IMR-90 (cell line): ENCODE results near the gene ANK3. TPM values are rescaled to one million over a fixed set of nuclear protein-coding genes. Genes with fewer than 3 reads are reported as not detected.

Experiments
- ATAC-seq: fragments of 200-7000 bp; cut with Tn5 transposase; 2 replicates; pipeline ENCODE4 v1.9.1; 2020; ENCODE audit warnings: low read depth, mild to moderate bottlenecking, moderate library complexity
- BruUV-seq: library from RNA; stranded (reverse); fragments of 400-500 nt; replicated peaks from 2 replicates; lab custom pipeline; 2021; lab: Mats Ljungman, UMichigan
- CTCF ChIA-PET: fragments of 300-600 bp; formaldehyde crosslinking; extraction: SDS; loops from one replicate; lab custom pipeline; 2021; ENCODE audit warnings: antibody characterized with exemption; lab: Yijun Ruan, JAX
- POLR2A ChIA-PET: fragments of 300-600 bp; sonication (Branson Sonifier 250); formaldehyde crosslinking; loops from one replicate; lab custom pipeline; 2022; ENCODE audit warnings: antibody characterized with exemption; ENCODE audit not compliant: unreplicated experiment; lab: Charles Lee
- DNase-seq: peaks from one replicate; pipeline ENCODE4 v3.0.0; 2013
- H2AFZ ChIP-seq: replicated peaks from 2 replicates; pipeline ENCODE3; 2013; ENCODE audit warnings: low read length, mild to moderate bottlenecking; ENCODE audit not compliant: poor library complexity
- H2AK5ac ChIP-seq: 2 replicates; pipeline ENCODE4 v1.6.1; 2013; ENCODE audit warnings: low read depth, low read length, inconsistent platforms
- H2AK9ac ChIP-seq: replicated peaks from 2 replicates; pipeline ENCODE3; 2013; ENCODE audit warnings: mild to moderate bottlenecking, low read depth, low read length, moderate library complexity; ENCODE audit not compliant: poor library complexity
- H2BK120ac ChIP-seq: 2 replicates; pipeline ENCODE4 v1.6.1; 2013; ENCODE audit warnings: low read depth, low read length, inconsistent platforms
- H2BK15ac ChIP-seq: 3 replicates; pipeline ENCODE4 v1.6.1; 2013; ENCODE audit warnings: low read depth, low read length, inconsistent platforms
- H2BK20ac ChIP-seq: 2 replicates; pipeline ENCODE4 v1.6.1; 2013; ENCODE audit warnings: low read depth, mild to moderate bottlenecking, inconsistent platforms, low read length, moderate library complexity
- H2BK5ac ChIP-seq: 2 replicates; pipeline ENCODE4 v1.6.1; 2013; ENCODE audit warnings: mild to moderate bottlenecking, low read depth, low read length, inconsistent platforms; ENCODE audit not compliant: poor library complexity, severe bottlenecking
- H3K14ac ChIP-seq: replicated peaks from 2 replicates; pipeline ENCODE4 v1.6.1; 2013; ENCODE audit warnings: low read depth, low read length, inconsistent platforms
- H3K18ac ChIP-seq: 2 replicates; pipeline ENCODE4 v1.6.1; 2013; ENCODE audit warnings: low read depth, low read length, control low read depth
- H3K23ac ChIP-seq: 2 replicates; pipeline ENCODE4 v1.6.1; 2013; ENCODE audit warnings: low read depth, low read length, inconsistent platforms
- H3K27ac ChIP-seq: 2 replicates; pipeline ENCODE4 v1.5.1; 2013; ENCODE audit warnings: mild to moderate bottlenecking, control low read depth, low read length; ENCODE audit not compliant: insufficient read depth
- H3K27me3 ChIP-seq: 2 replicates; pipeline ENCODE4 v1.6.1; 2013; ENCODE audit warnings: low read length; ENCODE audit not compliant: control insufficient read depth, insufficient read depth
- H3K36me3 ChIP-seq: 2 replicates; pipeline ENCODE4 v1.6.1; 2013; ENCODE audit warnings: low read length, mixed read lengths; ENCODE audit not compliant: control insufficient read depth, insufficient read depth
- H3K4ac ChIP-seq: 2 replicates; pipeline ENCODE4 v1.6.1; 2013; ENCODE audit warnings: low read depth, low read length, inconsistent platforms
- H3K4me1 ChIP-seq: 2 replicates; pipeline ENCODE4 v1.6.1; 2013; ENCODE audit warnings: low read length, mixed read lengths; ENCODE audit not compliant: control insufficient read depth, insufficient read depth
- H3K4me2 ChIP-seq: 2 replicates; pipeline ENCODE4 v1.6.1; 2013; ENCODE audit warnings: low read depth, mild to moderate bottlenecking, control low read depth, low read length, moderate library complexity
- H3K4me3 ChIP-seq: 2 replicates; pipeline ENCODE4 v1.5.1; 2013; ENCODE audit warnings: low read depth, mild to moderate bottlenecking, control low read depth, low read length, moderate library complexity; ENCODE audit not compliant: insufficient read depth
- H3K56ac ChIP-seq: 2 replicates; pipeline ENCODE4 v1.6.1; 2013; ENCODE audit warnings: low read length, inconsistent platforms; ENCODE audit not compliant: insufficient read depth; ENCODE audit errors: extremely low read depth
- H3K79me1 ChIP-seq, 2 experiments: 2 replicates each; pipeline ENCODE4 v1.6.1; 2013; ENCODE audit warnings: low read length in 2 of 2, inconsistent platforms in 1 of 2, low read depth in 1 of 2
- H3K9ac ChIP-seq: 2 replicates; pipeline ENCODE4 v1.6.1; 2013; ENCODE audit warnings: low read depth, low read length, control low read depth
- H3K9me1 ChIP-seq: 2 replicates; pipeline ENCODE4 v1.6.1; 2013; ENCODE audit warnings: low read length, inconsistent platforms; ENCODE audit not compliant: insufficient read depth
- H3K9me3 ChIP-seq: 2 replicates; pipeline ENCODE4 v1.6.1; 2013; ENCODE audit warnings: low read length; ENCODE audit not compliant: control insufficient read depth, insufficient read depth
- H4K20me1 ChIP-seq: 2 replicates; pipeline ENCODE4 v1.6.1; 2013; ENCODE audit warnings: low read length, inconsistent platforms; ENCODE audit not compliant: insufficient read depth
- H4K5ac ChIP-seq: 2 replicates; pipeline ENCODE4 v1.6.1; 2013; ENCODE audit warnings: mild to moderate bottlenecking, low read depth, low read length, control low read depth
- H4K8ac ChIP-seq, 2 experiments: 2 replicates each; pipeline ENCODE4 v1.6.1; 2013; ENCODE audit warnings: low read depth in 2 of 2, low read length in 2 of 2, control low read depth in 1 of 2, inconsistent platforms in 1 of 2
- H4K91ac ChIP-seq: 2 replicates; pipeline ENCODE4 v1.6.1; 2013; ENCODE audit warnings: low read depth, low read length, inconsistent platforms; ENCODE audit not compliant: insufficient read depth
- BHLHE40 ChIP-seq: fragments of 150-350 bp; IDR thresholded peaks from 2 replicates; pipeline ENCODE4 v1.6.1; 2016; ENCODE audit warnings: mild to moderate bottlenecking, low read depth, low read length
- ELK1 ChIP-seq: fragments of 150-350 bp; IDR thresholded peaks from 2 replicates; pipeline ENCODE4 v1.6.1; 2016; ENCODE audit warnings: low read depth, mild to moderate bottlenecking, low read length, moderate library complexity, borderline replicate concordance
- FOS ChIP-seq: fragments of 150-350 bp; IDR thresholded peaks from 2 replicates; pipeline ENCODE4 v1.6.1; 2016; ENCODE audit warnings: low read depth, low read length
- NFE2L2 ChIP-seq: fragments of 150-350 bp; IDR thresholded peaks from 2 replicates; pipeline ENCODE4 v1.6.1; 2016; ENCODE audit warnings: low read depth, mild to moderate bottlenecking, low read length
- RCOR1 ChIP-seq: IDR thresholded peaks from 2 replicates; pipeline ENCODE4 v1.6.1; 2012; ENCODE audit warnings: mild to moderate bottlenecking, low read length, improper control_type of control experiment; ENCODE audit not compliant: insufficient replicate concordance
- RFX5 ChIP-seq: IDR thresholded peaks from 2 replicates; pipeline ENCODE4 v1.8.0; 2012; ENCODE audit warnings: low read depth, mild to moderate bottlenecking, low read length, moderate library complexity
- SMC3 ChIP-seq: fragments of 150-350 bp; IDR thresholded peaks from 2 replicates; pipeline ENCODE4 v1.6.1; 2016; ENCODE audit warnings: low read depth, mild to moderate bottlenecking, antibody characterized with exemption, low read length, moderate library complexity
- USF2 ChIP-seq: fragments of 150-350 bp; IDR thresholded peaks from 2 replicates; pipeline ENCODE4 v1.6.1; 2017; ENCODE audit warnings: mild to moderate bottlenecking, antibody characterized with exemption, low read length, low read depth
- dilution Hi-C: fragments of 300-500 bp; cut with HindIII; formaldehyde crosslinking; loops from one replicate; pipeline ENCODE4 v1.14.3; 2018; ENCODE audit warnings: low sequenced_read_pairs; ENCODE audit not compliant: unreplicated experiment
- in situ Hi-C: fragments of 300-500 bp; cut with MboI; formaldehyde crosslinking; loops from 3 replicates; pipeline ENCODE4 v1.14.3; 2019; ENCODE audit warnings: low sequenced_read_pairs, inconsistent platforms, mixed read lengths
- intact Hi-C: fragments of 100-400 bp; cut with micrococcal nuclease; formaldehyde crosslinking; loops from 2 replicates; pipeline ENCODE4 v1.10.0; 2022
- polyA plus RNA-seq, 3 experiments: library from polyadenylated mRNA; depleted of rRNA; stranded (reverse); fragments of >200 nt; gene quantifications; 2 replicates each; pipeline ENCODE4 v1.2.3, GENCODE V29; 2012; ENCODE audit warnings: low replicate concordance in 1 of 3
- total RNA-seq: library from RNA; depleted of rRNA; stranded (reverse); fragments of >200 nt; gene quantifications from 2 replicates; pipeline ENCODE4 v1.2.3, GENCODE V29; 2012

The ANK3 gene
- total and polyA plus RNA-seq, 2 of the 4 experiments (the other 2 are of a cell fraction), result 0.63 to 1.8 TPM

GRCh38 chr10:60125895-60126294, 263.8 kb downstream of the ANK3 start:
- no peak for ATAC-seq
- no peak overlapping the region for H3K9ac ChIP-seq
- POLR2A ChIA-PET, result no interaction called here
- no peak for TF ChIP-seq FOS
- no peak for TF ChIP-seq BHLHE40
- TF ChIP-seq RCOR1, result no peak
- TF ChIP-seq RFX5, result no peak
- no peak for TF ChIP-seq USF2
- no peak for TF ChIP-seq ELK1
- no peak for TF ChIP-seq NFE2L2
- TF ChIP-seq SMC3, result no peak
- no TSS peak for BruUV-seq
- H3K4ac ChIP-seq, result no peak overlapping the region
- no peak overlapping the region for H3K56ac ChIP-seq
- H3K27ac ChIP-seq, result no peak overlapping the region
- H2AK9ac ChIP-seq, result no peak overlapping the region
- peaks cover 3% of the 10 kb centered on the region; the same call in 1 of the 2 replicates for H3K4me1 ChIP-seq
- H2BK5ac ChIP-seq, result no peak overlapping the region
- intact Hi-C loops, result no loop called here
- in situ Hi-C loops, result loop anchor here (10.0 kb wide), 1 partner anchor 309 kb away; no protein-coding TSS in a partner anchor
- H3K14ac ChIP-seq, result no peak overlapping the region
- H4K91ac ChIP-seq, result no peak overlapping the region
- H2AFZ ChIP-seq, result no peak overlapping the region
- H2BK15ac ChIP-seq, result no peak overlapping the region
- H3K79me1 ChIP-seq, result no peaks in the 10 kb centered on the region
- peaks cover 4% of the 10 kb centered on the region; the same call in 1 of the 2 replicates for H3K9me1 ChIP-seq
- H3K18ac ChIP-seq, result no peak overlapping the region
- H3K4me2 ChIP-seq, result no peak overlapping the region
- no peak overlapping the region for H2BK120ac ChIP-seq
- no peaks in the 10 kb centered on the region for H3K36me3 ChIP-seq
- no peaks in the 10 kb centered on the region for H3K9me3 ChIP-seq
- H2AK5ac ChIP-seq, result no peak overlapping the region
- no peak overlapping the region for H2BK20ac ChIP-seq
- no peak overlapping the region for H4K5ac ChIP-seq
- CTCF ChIA-PET, result no interaction called here
- no peak overlapping the region for H4K8ac ChIP-seq
- no peaks in the 10 kb centered on the region for H4K20me1 ChIP-seq
- no peak overlapping the region for H3K4me3 ChIP-seq
- H3K23ac ChIP-seq, result no peak overlapping the region
- H3K27me3 ChIP-seq, result no peaks in the 10 kb centered on the region
- dilution Hi-C loops, result no loop called here
- no peak for DNase-seq
